NCI-H524 (cell line): ENCODE measurements around the gene CMIP.
A peak's percentile ranks its signal among the peaks of the same experiment; 100 is the strongest.
"Not testable (repeated sequence)": the region's sequence is repeated elsewhere in the genome, so short reads cannot be mapped to it uniquely, and the experiment has no call there.

Source experiments
- DNase-seq, 2 experiments: peaks; one replicate each; lab custom pipeline; 2025; lab: John Stamatoyannopoulos, UW

The CMIP gene

DNA sequence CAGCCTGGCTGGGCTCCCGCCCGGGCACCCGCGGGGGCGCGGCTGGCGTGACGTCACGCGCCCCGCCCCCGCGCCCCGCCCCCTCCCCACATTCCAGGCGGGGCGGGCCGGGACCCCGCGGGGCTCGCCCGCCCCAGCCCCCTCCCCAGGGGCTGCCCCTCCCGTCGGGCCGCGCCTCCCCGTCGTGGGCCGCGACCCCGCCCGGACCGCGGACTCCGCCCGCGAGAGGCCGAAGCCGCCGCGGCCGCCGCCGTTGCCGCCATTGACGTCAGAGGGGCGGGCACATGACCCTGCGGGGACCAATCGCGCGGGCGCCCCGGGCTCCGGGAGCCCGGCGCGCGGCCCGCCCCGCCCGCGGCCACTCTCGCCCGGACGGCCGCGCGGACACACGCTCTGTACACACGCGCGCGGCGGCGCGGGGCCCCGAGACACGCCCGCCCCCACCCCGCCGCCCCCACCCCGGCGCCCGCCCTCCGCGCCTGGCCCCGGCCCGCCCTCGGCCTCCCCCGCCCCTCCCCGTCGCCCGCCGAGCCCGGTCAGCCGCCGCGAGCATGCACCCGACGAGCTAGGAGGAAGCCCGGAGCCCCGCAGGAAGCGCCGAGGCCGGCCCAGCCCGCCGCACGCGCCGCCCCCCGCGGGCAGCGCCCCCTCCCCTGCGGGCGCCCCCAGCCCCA lies at the start of gene CMIP:
Gene CMIP (plus strand): TSS at position 361 of the 674 bp plus-strand sequence.
- DNase-seq: peak; percentile 43 to 82

DNA sequence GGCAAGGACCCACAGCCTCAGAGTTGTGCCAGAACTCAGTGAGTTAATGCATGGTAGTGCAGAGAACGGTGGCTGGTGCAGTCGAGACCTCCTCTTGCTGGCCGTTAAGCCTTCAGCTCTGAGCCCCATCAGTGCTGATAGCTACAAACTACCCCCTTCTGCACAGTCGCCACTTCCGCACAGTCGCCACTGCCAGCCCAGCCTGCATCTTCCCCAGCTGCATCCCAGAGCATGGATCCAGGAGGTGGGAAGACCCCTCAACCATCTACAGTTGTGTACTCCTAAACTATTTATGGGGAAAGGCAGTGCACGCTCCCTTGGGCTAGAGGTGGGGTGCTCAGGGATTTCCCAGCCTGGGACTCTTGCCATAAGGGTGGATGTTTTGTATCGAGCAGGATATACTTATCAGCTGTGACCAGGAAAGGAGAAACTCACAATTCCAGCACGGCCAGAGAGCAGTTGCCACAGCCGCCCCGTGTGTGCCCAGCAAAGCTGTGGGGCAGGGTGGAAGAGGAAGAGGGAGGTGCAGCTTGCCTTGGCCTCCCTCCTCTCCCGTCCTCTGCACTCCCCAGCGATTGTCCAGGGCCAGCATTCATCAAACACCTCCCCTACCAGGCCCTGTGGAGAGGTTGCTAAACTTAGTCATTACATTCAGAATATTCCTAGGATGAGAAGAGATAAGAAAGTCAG lies 49.5 kb upstream of the CMIP start:
- no peak for DNase-seq

DNA sequence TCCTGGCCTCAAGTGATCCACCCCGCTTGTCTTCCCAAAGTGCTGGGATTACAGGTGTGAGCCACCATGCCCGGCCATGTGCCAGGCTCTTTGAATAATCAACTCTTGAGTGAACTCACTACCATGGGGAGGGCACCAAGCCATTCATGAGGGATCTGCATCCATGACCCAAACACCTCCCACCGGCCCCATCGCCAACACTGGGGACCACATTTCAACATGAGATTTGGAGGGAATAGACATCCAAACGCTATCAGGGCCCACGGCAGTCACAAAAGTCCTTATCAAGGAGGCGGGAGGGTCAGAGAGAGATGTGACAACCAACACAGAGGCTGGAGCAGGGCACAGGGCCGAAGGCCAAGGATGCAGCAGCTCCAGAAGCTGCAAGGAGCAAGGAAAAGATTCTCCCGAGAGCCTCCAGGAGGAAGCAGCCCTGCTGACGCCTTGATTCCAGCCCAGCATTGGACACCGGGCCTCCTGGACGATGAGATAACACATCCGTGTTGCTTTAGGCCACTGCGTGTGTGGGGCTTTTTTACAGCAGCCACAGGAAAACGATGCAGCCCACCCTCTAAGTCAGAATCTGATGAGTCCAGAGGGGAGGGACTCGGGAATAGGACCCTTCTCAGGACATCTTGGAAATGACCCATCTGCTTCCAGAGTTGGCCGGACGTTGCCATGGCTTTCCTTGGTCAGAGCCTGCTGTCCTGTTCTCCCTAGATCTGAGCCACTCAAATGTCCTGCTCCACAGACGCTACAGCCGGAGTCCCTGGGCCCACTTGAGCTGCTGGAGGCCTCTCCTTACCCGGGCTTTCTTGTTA lies 47.3 kb upstream of the CMIP start:
- DNase-seq: no peak

DNA sequence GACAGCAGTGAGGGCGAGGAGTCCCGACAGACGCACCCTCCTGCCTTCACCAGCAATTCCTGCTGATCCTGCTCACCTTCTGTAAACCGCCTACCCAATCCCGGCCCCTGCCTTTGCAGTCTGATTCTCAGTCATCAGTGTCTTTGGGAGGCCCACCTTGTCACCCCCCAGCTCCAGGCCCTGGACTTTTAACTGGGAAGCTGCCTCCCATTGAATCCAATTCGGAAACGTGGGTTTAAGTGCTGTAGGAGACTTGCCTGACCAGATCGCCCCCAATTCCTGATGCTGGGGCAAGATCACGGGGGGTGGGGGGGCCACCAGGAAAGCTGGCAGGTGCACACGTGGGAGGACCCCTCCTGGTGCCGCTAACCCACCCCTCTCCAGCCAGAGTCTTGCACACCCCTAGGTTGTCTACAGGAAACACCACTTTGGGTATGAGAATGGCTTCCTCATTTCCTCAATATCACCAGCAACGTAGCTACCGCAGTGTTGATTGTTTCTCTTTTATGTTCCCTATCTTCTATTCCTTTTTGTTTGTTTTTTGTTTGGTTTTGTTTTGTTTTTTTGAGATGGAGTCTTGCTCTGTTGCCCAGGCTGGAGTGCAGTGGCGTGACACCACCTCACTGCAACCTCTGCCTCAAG lies 46.6 kb upstream of the CMIP start:
- no peak for DNase-seq

DNA sequence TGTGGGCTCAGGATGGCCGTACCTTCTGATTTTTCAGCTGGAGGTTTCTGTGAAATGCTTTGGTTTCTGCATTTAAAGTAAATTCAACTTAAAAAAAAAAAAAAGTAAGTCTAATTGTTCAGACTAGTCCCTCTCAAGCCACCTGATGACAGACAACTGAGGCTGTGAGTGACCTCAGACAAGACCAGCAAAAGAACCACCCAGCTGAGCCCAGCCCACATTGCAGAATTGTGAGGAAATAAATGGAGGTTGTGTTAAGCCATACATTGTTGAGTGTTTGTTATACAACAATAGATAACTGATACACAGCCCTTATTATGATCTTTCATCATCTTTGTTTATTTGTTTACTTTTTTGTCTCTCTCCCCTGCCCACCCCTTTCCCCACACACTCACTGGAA lies 44.7 kb upstream of the CMIP start:
- no peak for DNase-seq

DNA sequence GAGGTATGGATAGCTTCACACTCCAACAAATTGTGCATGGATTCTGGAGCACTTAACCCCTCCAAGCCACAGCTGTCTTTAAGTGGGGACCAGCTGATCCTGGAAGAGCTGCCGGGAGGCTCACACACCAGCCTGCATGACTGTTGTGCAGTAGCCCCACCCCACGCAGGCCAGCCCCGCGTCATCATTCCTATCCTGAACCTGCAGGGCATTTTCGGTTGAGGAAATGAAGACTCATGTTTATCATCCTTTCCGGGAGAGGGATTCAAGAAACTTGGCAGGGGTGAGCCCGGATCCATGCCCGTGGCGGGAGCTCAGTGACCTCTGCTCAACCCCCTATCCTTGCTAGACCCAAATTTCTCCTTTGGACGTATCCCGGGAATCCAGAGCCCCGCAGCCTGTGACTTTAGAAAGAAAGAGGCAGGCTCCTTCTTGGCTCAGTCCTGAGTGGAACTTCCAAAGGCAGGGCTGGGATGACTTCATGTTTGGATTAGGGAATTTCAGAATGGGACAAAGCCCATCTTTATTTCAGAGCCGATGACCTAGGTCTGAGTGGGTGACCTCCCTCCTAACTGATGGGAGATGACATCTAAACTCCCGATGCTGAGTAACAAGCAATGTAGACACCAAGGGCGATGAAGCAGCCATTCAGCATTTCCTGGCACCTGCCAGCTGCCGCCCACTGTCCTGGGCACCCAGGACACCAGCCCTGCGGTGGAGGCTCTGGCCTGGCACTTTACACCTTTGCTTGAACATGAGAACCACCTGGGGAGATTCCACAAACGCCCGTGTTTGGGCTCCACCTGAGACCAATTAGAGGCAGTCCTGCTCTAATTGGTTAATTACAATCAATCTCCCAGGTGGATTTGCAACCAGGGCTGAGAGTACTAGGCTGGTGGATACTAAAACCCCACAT lies 43.3 kb upstream of the CMIP start:
- peak; percentile 6 to 56 for DNase-seq

DNA sequence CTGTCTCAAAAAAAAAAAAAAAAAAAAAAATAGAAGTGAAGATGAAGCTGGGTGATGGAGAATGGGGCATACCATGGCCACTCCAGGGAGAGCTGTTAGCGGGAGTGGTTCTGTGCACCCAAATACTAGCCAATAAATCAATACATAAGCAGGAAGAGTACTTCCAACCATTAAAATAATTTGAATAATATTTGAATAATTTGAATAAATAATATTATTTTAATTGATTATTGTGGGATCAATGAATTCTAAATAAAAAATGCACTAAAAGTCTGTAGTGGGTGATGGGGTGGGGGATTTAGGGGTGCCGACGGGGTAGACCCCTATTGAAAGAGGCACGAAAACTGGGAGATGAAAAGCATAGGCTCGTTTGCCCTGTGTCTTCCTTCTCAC lies 41.4 kb upstream of the CMIP start:
- DNase-seq: no peak

DNA sequence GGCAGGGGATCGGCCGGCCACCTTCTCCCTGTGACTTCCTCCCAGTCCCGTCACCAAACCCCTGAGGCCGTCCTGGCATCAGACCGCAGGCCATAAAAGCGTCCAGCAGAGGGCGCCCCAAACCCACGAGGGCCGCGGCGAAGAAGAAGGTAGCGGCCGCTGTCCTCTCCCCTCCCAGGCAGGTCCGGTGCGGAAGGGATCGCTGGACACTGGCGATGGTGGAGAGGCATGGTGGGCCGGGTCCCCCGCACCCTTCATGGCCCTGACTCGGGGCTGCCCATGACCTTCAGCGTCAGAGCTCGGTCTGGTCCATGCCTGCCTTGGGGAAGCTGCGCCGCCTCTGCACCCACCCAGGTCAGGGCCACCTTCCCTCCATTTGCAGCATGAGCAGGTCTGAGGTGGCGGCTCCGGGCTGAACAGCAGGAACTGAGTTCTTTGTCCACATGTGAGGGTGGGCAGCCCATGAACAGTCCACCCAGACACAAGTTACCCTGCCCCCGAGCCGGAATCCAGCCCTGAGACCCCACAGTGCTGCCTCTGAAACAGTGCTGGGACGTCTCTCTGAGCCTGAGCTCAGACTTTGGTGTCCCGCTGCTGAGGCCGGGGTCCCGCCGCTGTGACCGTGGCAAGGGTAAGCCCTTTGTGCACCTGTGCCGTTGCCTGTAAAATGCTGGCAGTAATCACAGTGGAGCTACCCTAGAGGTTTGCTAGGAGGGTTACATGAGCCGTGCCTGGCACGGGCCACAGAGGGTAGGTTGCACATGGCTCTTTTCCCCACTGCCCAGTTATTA lies 40.8 kb upstream of the CMIP start:
- peak; percentile 52 to 77 for DNase-seq

DNA sequence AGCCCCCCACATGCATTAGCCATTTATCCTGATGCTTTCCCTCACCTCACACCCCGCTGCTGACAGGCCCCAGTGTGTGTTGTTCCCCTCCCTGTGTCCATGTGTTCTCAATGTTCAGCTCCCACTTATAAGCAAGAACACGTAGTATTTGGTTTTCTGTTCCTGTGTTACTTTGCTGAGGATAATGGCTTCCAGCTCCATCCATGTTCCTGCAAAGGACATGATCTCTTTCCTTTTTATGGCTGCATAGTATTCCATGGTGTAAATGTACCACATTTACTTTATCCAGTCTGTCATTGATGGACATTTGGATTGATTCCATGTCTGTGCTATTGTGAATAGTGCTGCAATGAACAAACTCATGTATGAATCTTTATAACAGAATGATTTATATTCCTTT lies 39.6 kb upstream of the CMIP start:
- DNase-seq: not testable (repeated sequence)

DNA sequence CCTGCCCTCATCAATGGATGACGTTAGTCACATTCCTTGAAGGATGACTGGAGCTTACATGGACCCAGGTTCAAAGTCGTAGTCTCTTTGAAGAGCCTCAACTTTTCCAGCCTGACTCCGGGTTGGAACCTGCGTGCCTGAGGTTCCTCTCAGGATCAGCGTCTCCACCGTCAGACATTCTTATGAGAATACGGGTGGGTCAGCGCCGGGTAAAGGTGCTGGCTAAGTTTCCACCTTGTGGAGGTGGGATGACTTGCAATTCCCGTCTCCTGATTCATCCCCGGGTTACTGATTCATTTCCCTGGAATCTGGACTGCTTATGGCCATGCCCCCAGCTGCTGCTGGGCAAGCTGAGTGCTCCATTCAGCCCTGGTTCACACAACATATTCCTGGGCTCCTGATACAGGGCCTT lies 38.9 kb upstream of the CMIP start:
- peak in 1 of 2 experiments; percentile 38 for DNase-seq

DNA sequence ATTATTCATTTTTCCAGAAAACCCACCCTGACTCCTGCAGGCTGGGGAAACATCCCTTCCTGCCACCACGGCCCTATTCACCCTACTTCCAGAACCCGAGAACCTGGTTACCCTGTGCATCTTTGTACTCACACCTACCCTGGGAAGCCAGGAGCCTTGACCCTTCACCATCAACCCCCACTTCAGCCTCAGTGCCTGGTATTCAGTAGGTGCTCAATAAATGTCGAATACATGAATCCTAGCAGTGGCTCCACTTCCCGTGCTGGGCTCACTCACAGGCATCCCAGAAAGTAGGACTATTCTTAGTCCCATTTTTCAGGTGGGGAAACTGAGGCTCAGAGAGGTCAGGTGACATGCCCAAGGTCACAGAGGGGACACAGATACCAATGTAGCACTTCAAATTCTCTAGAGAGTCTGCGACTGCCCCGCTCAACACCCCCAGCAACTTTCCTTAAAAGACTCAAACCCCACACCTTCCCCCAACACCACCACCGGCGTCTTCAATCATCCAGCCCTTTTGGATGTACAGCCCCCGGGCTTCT lies 36.1 kb upstream of the CMIP start:
- DNase-seq: no peak

DNA sequence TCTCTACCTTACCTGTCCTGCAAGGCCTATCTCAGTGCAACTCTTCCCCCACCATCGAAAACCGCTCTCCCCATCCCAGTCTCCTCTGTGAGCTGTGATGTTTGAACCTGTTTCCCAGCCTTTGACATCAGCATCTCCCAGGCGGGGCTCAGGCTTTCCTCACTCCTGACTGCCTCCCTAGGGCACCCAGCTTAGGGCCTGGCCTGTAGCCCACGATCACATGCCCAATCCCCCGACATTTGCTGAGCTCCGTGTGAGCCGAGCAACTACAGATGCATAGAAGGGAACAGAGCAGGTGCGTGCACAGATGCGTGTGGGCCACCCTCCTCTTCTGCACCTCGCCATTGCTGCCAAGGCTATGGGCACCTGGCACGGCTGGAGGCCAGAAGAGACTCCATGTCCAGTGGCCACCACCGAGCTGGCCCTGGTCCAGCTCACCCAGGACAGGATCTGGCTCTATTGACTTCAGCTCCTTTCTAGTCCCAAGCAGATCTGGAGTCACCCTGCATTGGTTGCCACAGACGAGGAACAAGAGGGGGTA lies 35.5 kb upstream of the CMIP start:
- peak in 1 of 2 experiments; percentile 19 for DNase-seq

DNA sequence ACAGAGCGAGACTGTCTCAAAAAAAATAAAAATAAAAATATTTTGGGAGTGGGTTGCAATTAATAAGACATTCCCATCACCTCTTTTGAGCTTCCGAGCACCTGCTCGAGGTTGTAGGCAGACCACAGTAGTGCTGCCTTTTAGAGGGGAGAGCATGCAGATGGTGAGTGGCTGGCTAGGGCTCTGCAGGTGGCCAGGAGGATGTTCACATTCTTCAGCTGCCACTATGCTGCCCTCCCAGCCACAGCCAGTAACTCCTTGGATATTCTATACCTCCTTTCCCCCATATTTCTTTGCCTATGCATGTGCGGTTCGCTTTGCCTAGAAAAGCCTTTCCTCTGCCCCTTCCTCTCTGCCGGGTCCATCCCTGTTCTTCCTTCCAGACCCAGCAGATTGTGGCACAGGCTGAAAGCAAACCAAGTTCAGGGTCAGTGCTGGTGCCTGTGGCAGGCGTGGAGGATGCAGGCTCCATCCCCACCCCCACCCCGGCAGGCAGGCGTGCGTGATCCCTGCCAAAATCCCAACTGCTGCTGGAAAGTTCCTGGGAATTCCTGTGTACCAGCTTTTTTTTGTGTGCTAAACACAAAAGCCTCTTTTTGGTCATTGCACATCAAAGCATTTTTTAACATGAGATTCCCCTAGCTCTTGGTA lies 33.8 kb upstream of the CMIP start:
- peak; percentile 19 to 63 for DNase-seq

DNA sequence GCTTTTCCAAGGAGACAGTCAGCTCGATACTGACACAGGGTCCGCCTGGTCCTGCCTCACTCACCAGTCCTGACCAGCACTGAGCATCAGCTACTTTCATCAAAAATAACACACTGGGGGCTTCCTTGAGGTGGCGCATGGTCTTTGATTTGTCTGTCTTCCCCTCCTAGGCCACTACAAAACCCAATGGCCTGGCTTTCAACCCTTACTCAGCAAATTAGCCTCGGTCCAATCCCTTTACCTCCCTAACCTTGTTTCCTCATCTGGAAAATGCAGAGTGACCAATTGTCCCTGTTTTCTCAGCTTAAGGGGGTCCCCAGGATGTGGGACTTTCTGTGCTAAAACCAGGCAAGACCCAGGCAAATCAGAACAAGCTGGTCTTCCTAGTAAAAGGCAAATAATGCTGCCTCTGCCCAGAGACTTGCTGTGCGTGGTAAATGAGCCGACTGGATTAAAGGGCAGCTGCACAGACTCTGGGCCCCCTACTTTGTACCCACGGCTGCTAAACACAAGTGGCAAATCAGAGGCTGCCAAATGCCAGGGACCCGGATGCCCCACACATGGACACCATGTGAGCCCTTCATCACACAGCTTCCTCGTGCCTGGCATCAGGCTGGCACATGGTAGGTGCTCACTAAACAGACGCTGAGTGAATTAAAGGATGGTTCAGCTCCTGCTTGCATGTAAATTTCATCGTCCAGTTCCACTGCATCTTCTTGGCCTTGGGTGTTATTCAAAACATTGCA lies 31.2 kb upstream of the CMIP start:
- DNase-seq: no peak

DNA sequence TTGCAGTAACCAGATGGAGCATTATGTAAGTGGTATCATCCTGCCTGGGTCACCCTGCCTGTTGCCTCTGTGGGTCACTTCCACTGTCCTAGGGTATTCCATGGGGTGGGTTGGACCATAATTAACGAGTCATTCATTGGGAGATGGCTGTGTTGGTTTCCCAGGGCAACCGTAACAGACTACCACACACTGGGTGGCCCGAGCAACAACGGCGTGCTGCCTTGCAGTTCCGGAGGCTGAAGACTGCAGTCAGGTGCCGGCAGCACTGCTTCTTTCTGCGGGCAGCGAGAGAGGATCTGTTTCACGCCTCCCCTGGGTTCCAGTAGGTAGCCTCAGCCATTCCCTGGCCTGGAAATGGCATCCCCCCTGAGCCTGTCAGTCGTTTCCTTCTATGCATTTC lies 28.9 kb upstream of the CMIP start:
- DNase-seq: peak in 1 of 2 experiments; percentile 14

DNA sequence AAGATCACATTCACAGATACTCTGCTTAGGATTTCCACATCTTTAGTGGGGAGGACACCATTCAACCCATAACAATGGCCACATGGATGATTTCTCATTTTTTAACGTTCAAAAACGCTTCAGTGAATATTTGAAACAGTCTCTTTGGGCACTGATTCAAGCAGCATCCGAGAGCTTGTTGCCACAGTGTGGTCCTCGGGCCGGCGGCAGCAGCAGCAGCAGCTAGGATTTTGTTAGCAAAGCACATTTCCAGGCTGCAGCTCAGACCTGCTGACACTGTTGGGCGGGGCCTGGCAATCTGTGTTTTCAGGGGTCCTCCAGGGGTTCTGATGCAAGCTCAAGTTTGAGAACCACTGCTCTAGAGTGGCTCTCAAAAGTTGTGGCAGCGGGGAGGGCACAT lies 27.9 kb upstream of the CMIP start:
- no peak for DNase-seq

DNA sequence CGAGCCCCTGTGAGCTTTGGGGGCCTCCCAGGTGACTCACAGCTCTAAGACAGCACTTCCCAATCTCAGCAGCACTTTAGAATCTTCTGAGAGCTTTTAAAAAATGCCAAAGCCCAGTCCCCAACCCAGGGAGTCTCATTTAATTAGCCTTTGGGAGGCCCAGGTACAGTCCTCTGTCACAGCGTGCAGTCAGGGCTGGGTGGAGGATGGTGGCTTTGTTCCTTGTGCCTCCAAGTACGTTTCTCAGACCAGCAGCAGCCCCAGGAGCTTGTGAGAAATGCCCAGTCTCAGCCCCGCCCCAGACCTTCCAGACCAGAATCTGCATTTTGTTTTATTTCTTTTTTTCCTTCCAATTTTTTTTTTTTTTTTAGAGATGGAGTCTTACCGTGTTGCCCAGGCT lies 27.4 kb upstream of the CMIP start:
- DNase-seq: no peak

DNA sequence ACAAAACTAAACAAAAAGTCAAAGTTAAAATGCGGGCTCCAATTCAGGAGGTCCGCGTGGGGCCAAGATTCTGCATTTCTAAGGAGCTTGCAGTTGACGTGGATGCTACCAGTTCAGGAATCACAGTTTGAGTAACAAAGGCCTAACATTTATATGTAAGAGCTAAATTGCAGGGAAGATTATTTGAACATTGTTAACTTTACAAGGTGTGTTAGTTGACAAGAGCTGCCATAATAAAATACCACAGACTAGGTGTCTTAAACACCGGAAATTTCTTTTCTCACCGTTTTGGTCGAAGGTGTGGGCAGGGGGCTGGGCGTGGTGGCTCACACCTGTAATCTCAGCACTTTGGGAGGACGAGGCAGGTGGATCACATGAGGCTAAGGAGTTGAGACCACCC lies 24.8 kb upstream of the CMIP start:
- DNase-seq: no peak

DNA sequence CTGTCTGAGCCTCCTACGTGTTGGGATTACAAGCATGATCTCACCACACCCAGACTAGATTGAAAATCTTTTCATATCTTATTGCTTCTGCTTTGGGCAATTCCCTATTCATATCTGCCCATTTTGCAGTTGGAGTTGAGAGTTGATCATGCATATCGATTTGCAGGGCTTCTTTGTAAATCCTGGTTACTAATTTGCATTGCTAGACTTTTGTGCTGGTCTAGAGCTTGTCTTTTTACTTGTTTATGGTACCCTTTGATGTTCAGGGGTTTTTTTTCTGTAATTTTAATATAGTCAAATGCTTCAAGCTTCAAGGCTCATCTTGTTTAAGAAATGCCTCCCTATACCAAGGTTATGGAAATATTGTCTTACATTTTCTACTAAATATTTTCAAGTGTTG lies 23.5 kb upstream of the CMIP start:
- no peak for DNase-seq
